Measurements from ENCODE around the gene CYP26C1.
"Not testable (repeated sequence)": the region's sequence is repeated elsewhere in the genome, so short reads cannot be mapped to it uniquely, and the experiment has no call there.

CYP26C1 gene

GRCh38 chr10:93090619-93091018 lies 30.0 kb downstream of the CYP26C1 start:
- DNase-seq (ENCODE audit: low spot score), result no peak
- TF ChIP-seq CTCF (IDR thresholded peaks at IDR 0.05; ENCODE audit: extremely low read depth, missing control alignments), result no peak

GRCh38 chr10:93091960-93092359 lies 31.4 kb downstream of the CYP26C1 start:
- DNase-seq (ENCODE audit: low spot score), result no peak
- no peak for TF ChIP-seq CTCF (IDR thresholded peaks at IDR 0.05; ENCODE audit: extremely low read depth, missing control alignments)

DNA sequence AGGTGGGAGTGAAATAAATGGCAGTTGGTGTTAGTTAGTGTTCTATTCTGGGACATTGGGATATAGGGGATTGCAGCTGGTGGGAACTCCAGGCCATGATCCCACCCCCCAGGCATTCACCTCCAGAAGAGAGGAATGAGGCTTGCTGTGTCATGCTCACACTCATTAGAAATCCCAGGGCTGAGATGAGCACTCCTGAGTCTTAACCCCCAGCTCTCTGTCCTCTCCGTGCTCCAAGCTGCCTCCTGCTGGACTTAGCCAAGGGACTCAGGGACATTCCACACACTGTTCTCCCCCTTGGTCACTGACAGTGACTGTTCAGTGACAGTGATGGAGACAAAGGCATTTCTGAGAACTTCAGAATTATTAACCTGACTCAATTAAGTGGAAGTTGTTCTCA lies 34.6 kb downstream of the CYP26C1 start:
- no peak for DNase-seq (ENCODE audit: low spot score)
- TF ChIP-seq CTCF (IDR thresholded peaks at IDR 0.05; ENCODE audit: extremely low read depth, missing control alignments), result no peak

GRCh38 chr10:93096901-93097300 lies 36.3 kb downstream of the CYP26C1 start:
- DNase-seq (ENCODE audit: low spot score), result no peak
- TF ChIP-seq CTCF (IDR thresholded peaks at IDR 0.05; ENCODE audit: extremely low read depth, missing control alignments), result no peak

DNA sequence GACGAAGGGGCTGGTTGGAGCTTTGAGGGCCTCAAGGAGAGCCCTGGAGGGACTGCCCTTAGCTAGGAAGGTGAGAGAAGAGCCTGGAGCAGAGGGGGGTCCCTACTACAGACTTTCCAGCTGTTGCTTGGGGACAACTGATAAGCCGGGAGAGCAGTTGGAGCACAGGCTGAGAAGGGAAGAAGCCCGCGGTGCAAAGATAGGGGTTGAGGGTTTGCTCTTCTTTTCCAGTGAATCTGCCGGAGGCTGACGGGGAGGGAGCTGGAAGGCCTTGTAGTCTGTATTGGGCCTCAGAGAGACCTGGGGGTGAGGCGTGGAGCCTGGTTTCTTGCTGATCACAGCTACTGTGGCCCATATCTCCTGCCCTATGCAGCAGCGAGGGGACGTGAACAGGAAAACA lies 36.8 kb downstream of the CYP26C1 start:
- no peak for DNase-seq (ENCODE audit: low spot score)
- no peak for TF ChIP-seq CTCF (IDR thresholded peaks at IDR 0.05; ENCODE audit: extremely low read depth, missing control alignments)

GRCh38 chr10:93098816-93099215 lies 38.2 kb downstream of the CYP26C1 start:
- no peak for DNase-seq (ENCODE audit: low spot score)
- no peak for TF ChIP-seq CTCF (IDR thresholded peaks at IDR 0.05; ENCODE audit: extremely low read depth, missing control alignments)

GRCh38 chr10:93099670-93100069 lies 39.1 kb downstream of the CYP26C1 start:
- no peak for TF ChIP-seq CTCF (IDR thresholded peaks at IDR 0.05; ENCODE audit: extremely low read depth, missing control alignments)
- no peak for DNase-seq (ENCODE audit: low spot score)

DNA sequence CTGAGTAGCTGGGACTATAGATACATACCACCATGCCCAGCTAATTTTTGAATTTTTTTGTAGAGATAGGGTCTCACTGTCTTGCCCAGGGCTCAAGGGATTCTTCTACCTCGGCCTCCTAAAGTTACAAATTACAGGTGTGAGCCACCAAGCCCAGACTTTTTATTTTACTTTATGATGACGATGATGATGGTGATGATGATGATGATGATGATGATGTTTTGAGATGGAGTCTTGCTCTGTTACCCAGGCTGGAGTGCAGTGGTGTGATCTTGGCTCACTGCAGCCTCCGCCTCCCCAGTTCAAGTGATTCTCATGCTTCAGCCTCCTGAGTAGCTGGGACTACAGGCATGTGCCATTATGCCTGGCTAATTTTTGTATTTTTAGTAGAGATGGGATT lies 40.5 kb downstream of the CYP26C1 start:
- DNase-seq (ENCODE audit: low spot score), result not testable (repeated sequence)
